Measurements from ENCODE around the gene SMYD2.

Gene SMYD2

GRCh38 chr1:214303141-214303930 is 22.4 kb downstream of the SMYD2 start:
- no peak for DNase-seq

DNA sequence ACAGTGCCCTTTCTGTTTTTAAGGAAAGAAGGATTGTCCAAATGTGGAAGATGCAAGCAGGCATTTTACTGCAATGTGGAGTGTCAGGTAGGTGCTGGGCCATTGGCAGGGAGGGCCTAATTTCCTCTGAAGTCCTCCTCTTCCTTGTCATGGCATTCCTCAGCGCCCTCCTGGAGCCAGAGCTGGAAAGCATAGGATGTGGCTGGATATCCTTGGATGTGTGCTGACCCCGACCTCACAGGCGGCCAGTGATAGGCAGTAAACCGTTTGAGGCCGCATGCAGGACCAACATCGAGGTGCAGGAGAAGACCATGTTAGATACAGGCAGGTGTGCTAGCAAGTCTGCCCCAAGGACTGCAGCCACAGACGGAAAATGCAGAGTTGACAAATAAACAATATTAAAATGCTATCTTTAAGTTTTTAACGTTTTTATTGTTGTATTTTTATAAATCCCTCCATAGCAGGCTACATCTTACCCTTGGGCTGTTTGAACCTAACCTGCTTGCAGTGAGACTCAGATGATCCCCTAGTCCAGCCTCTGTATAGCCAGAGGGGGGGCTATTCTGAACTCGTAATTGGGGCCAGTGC is 24.3 kb downstream of the SMYD2 start:
- no peak for DNase-seq

DNA sequence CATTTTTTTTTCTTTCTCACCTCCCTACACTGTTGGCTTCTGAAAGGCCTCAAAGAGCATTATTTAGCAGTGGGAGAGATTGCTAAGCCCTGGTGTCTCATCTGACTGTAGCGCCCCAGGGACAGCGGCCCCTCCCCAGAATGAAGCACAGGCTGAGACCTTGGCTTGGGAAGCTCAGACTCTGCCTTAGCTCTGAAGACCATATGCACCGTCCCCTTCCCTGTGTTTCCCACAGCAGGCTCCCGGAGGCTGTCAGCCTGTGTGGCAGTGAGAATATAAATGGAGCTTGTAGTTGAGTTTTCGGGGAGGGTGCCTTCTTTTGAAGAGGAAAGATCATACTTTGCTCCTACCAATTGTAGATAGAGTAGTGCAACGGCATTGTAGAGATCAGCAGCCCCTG is 25.3 kb downstream of the SMYD2 start:
- no peak for DNase-seq

DNA sequence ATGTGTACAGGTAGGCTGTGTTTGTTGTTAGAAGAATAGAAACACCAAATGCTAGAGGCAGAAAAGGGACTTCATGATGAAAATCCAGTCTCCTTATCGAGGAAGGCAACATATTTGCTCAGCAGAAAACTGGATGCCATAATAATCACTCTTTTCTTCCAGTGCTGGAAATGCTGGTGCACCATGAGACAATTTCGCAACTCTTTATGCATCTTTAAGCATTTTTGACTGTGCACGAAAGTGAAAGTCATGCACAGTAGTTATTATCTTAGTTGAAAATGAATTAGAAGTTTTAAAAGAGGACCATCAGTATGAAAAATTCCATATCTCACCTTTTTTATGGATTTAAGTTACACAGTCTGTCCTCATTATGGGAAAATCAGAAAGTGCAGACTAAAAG is 29.1 kb downstream of the SMYD2 start:
- no peak for DNase-seq

DNA sequence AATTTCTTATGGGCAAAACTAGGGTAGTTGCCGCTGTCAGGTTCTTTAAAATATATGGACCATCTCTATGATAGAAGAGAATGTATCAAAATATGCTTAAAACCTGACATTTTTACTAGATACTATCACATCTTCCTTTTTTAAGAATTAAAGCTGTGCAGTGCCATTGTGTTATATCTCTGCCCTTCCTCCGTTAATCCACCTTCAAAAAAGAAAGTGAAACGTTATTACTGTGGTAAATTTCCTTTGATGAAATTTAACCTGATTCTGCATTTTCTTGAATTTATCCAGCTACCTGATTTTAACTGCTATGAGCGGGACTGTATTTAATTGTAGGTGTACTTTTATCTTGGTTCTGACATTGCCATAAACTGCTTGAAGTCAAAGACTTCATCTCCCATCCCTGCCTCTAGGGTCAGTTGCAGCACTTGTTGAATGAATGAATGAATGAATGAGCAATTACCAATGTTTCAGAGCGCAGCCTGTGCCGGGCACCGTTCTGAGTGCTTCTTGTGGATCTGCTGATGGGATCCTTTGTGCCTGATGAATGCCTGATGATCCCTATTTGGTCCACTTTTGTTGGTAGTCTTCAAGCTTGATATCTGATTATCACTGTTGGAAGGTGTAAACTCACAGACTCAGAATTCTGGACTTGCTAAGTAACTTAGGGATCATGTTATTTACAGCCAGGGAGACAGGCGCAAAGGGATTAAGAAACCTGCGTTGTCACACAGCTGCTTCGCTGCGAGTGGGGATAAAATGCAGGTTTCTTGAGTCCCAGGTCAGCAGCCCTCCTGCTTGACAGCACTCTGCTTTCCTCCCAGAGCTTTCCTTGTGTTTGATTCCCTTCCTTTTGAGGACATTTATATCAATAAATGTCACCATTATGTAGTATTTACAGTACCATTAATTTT is 30.1 kb downstream of the SMYD2 start:
- no peak for DNase-seq

DNA sequence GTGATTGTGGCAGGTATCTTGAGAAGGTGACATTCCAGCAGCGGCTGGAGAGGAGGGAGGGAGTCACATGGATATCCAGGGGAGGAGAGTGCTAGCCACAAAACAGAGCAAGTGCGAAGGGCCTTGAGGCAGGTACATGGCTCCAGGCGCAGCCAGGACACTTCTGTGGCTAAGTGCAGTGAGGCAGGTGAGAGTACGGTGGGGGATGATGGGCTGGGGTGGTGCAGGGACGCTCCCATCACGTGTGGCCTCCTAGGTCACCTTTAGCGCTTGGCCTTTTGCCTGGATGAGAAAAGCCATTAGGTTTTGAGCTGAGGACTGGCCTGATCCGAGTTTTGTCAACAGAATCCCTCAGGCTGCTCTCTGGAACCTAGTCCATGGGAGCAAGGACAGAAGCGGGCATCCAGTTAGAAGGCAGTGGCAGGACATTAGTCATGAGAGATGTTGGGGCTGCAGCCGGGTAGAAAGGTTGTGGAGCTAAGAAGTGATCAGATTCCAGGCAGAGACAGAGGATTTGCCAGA is 31.6 kb downstream of the SMYD2 start:
- DNase-seq, result no peak

GRCh38 chr1:214314178-214314843 is 33.4 kb downstream of the SMYD2 start:
- no peak for DNase-seq

DNA sequence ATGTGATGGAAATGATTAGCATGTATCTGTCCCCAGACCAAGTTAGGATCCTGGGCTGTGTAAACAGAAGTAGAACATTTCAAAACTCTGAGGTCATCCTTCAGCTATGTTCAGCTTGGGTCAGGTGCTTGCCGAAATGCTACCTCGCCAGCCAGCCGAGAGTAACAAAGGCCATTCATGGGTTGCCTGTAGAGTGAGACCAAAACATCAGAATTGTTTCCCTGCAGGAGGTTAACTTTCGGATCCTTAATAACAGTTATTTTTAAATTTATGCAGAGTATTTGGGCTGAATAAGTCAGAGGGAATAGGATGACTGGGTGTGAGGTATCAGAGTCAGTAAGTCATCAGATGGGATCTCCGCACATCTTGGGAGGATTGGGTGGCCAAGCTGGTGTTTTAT is 35.6 kb downstream of the SMYD2 start:
- no peak for DNase-seq

GRCh38 chr1:214317300-214317699 is 36.3 kb downstream of the SMYD2 start:
- no peak for DNase-seq

DNA sequence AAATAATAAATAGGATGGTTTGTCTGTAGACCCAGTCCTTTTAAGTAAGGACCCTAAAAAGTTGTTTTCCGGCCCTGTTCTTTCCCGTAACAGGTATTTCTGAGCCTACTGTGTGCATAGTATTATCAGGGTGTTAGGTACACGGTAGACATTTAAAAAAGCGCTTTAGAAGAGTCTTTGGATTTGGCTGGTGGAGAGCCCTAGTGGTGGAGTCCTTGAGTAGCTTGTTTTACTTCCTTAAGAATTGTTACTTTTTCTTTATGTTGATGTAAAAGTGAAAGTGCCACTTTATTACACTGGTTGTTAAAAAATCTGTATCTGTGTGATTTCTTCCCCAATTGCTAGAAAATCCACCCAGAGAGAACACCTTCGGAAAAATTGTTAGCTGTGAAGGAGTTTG is 36.8 kb downstream of the SMYD2 start:
- no peak for DNase-seq

DNA sequence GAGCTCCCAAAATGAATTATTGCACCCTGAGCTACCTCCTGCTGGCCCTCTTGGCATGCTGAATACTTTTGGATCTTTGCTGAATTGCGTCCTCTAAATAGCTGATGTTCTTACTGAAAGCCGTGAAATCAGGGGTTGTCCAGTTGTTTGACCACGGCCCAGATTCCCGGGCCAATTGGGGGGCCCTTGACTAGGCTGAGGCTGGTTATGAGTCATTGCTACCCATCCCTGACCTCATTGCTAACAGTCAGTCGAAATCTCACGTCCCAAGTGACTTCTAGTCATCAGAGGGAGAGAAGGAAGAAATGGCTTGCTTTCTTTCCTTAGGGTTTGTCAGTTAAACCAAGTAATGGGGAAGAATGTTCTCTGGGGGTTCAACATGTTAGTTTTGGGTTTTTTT is 37.4 kb downstream of the SMYD2 start:
- DNase-seq, result no peak

DNA sequence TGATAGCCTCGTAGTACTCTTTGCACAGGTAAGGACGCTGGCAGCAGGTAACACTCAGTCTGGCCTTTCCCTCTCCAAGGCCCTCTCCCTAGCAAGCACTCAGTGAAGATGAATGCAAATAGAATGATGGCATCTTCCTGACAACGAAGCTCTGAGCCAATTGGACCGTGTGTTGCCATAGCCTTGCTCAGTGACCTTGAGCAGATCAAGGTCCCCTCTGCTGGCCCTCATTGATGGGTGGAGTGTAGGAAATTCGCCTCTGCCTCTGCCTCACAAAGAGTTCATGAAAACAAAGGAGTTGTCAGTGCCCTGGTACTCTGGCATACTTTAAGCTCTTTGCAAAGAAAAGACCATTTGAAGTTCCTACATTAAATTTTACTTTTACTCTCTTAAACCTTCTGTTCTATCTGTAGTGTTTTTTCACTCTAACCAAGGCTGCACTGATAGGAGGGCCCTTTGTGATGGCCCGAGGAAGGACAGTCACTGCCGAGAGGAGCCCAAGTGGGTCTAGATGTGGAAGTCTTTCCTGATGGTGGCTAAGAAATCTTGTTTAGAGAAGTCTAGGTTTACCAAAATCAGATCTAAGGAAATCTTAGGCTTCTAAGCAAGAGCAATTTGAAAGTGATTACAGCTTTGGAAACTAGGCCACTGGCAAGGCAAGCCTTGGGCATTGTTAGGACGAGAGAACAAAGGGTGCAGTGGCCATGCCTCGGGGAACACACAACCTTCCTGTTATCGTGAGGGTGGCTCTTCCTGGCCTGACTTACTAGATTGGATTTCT is 38.2 kb downstream of the SMYD2 start:
- DNase-seq, result no peak

DNA sequence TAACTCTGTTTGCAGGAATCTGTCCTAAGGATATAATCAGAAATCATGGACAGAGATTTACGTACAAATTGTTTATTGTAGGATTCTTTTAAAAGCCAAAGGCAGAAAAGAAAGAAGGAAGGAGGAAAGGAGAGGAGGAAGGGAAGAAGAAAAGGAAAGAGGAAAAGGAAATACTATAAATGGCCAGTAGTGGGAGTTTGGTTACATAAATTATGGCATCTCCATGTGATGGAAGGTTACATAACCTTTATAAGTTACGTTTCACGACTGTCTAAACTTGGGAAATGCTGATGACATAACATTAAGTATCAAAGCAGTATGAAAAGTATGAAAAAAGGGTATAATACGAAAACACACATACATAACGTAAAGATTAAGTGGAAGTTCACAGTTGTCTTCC is 39.0 kb downstream of the SMYD2 start:
- no peak for DNase-seq

DNA sequence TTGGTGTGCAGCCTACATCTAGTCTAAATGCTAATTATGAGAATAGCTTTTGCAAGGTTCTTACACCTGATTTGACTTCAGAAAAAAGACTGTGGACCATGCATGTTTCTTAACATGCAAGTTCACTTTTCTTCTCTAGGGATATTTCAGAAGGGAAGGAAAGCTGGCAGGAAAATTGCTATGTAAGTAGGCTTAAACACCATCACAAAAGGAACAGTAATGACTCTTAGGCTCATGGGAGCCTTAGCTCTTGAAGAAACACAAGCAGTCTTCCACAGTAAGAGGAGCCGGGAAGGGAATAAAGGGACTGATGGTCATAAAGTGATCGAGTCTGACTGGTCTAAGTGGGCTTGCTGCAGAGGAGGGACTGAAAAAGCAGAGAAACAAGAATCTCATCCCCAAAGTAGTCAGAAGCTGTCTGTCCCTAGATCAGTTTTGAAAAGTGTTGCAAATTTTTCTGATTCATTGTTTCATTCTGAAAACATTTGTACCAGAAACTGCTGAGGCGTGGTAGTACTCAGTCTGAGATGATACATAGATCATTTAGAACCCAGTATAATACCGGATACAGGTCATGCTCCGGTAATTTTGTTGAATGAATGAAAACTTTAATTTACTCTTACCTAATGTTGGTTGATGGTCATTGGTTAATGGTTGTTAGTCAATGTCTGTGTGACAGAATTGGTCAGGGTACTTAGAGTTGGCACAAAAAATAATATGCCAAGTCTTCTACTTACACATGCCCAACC is 40.9 kb downstream of the SMYD2 start:
- DNase-seq, result no peak

- no peak for DNase-seq
Observed at GRCh38 chr1:214324896-214325800, 44.2 kb downstream of the SMYD2 start.

DNA sequence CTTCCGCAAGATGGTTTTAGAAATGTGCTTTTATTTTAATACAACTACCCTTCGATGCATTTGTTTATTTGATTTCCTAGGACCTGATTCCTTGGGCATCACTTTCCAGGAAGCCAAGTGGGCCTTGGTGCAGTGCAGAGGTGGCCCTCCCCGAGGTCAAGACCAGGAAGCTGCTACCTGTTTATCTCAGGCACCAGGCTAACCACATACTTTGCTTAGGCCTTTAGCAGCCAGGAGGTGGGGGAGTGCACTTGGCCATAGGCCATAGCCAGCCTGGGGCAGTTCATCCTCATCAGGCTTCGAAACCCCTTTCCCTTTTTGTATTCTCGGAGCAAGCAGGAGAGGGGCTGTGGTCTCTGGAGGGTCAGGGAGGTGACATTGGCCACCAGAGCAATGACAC is 45.4 kb downstream of the SMYD2 start:
- DNase-seq, result no peak

GRCh38 chr1:214327514-214327913 is 46.6 kb downstream of the SMYD2 start:
- no peak for DNase-seq

GRCh38 chr1:214328770-214329469 is 48.0 kb downstream of the SMYD2 start:
- peak; percentile 64 for DNase-seq

DNA sequence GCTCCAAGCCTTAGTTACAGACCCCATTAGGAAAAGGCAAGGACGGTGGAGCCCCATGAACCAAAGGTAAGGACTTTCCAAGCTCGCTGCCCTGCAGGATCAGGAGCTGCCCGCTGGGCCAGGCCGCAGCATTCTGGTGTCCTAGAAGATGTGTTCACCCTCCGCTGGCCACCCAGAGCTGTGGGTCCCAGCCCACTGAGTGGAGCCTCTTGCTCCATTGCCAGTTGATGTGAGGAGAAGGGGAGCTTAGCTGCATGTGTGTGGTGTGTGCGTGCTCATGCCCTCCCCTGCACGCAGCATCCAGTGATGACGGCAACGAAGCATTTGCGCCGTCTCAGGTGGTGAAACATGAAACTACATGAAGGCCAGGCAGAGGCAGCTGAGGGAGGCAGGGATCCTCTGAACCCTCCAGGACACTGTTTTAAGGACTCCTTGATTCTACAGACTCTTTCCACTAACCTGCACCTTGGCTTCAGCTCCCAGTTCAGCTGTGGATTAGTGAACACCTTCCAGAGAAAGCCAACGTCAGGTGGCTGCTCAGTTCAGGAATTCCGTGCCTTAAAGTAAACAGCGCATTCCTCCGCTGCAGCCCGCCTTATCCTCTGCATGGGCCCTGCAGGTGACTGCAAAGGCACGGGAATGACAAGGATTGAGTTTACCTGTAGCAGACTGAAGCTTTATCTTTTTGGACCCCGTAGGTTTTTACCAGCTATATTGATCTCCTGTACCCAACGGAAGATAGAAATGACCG is 48.7 kb downstream of the SMYD2 start:
- DNase-seq, result no peak

Data from activated effector memory CD4-positive, alpha-beta T cell treated with Interleukin-2 at 50 U/mL for 16 hours (primary cell).